H1 (cell line): ENCODE measurements around the gene ZNF473. TPM values are rescaled to one million over a fixed set of nuclear protein-coding genes. Genes with fewer than 3 reads are reported as not detected.

Source experiments
- CTCF ChIA-PET: fragments of 300-600 bp; sonication (Branson Sonifier 250); formaldehyde crosslinking; loops from one replicate; lab custom pipeline; 2021; ENCODE audit not compliant: partially characterized antibody; lab: Charles Lee
- POLR2A ChIA-PET: fragments of 300-600 bp; sonication (Branson Sonifier 250); formaldehyde crosslinking; loops from one replicate; lab custom pipeline; 2021; ENCODE audit warnings: inconsistent platforms; ENCODE audit not compliant: partially characterized antibody; lab: Charles Lee
- DNase-seq, 2 experiments: peaks; one replicate each; pipeline versions ENCODE4 v3.0.0 to v3.0.0-alpha.2; 2010 to 2022; ENCODE audit warnings: low spot score in 2 of 2, low read depth in 1 of 2, mixed read lengths in 1 of 2
- FAIRE-seq: peaks from 2 replicates; lab custom pipeline; 2011; peaks lifted over from hg19 to GRCh38; lab: Jason Lieb, UNC
- H2AFZ ChIP-seq: 2 replicates; pipeline ENCODE4 v1.8.1; 2012; ENCODE audit warnings: low read length, inconsistent platforms
- H2AK5ac ChIP-seq: 2 replicates; pipeline ENCODE4 v1.6.1; 2013; ENCODE audit warnings: low read depth, low read length
- H2BK120ac ChIP-seq: replicated peaks from 2 replicates; pipeline ENCODE3; 2013; ENCODE audit warnings: low read depth, low read length, inconsistent platforms
- H2BK12ac ChIP-seq: 2 replicates; pipeline ENCODE4 v1.6.1; 2013; ENCODE audit warnings: low read depth, low read length
- H2BK15ac ChIP-seq: 2 replicates; pipeline ENCODE4 v1.6.1; 2013; ENCODE audit warnings: low read length
- H2BK20ac ChIP-seq: 2 replicates; pipeline ENCODE4 v1.6.1; 2013; ENCODE audit warnings: low read length
- H2BK5ac ChIP-seq: 2 replicates; pipeline ENCODE4 v1.6.1; 2013; ENCODE audit warnings: low read depth, low read length
- H3K14ac ChIP-seq: 2 replicates; pipeline ENCODE4 v1.6.1; 2013; ENCODE audit warnings: inconsistent platforms; ENCODE audit not compliant: insufficient read length
- H3K18ac ChIP-seq: 2 replicates; pipeline ENCODE4 v1.6.1; 2013; ENCODE audit warnings: low read length; ENCODE audit errors: extremely low read depth
- H3K23ac ChIP-seq: 2 replicates; pipeline ENCODE4 v1.6.1; 2013; ENCODE audit warnings: inconsistent platforms; ENCODE audit not compliant: insufficient read length
- H3K23me2 ChIP-seq: 2 replicates; pipeline ENCODE4 v1.6.1; 2013; ENCODE audit warnings: low read depth, low read length
- H3K27ac ChIP-seq: 2 replicates; pipeline ENCODE4 v1.6.1; 2011; ENCODE audit warnings: low read depth, low read length, inconsistent platforms
- H3K27me3 ChIP-seq, 4 experiments: replicated peaks in 1 of 4; 1 replicate in 1 of 4; 2 replicates in 3 of 4; pipeline versions ENCODE4 v1.6.1 to v1.8.1; 2011 to 2013; ENCODE audit warnings: low read length in 3 of 4, mild to moderate bottlenecking in 3 of 4, inconsistent platforms in 2 of 4, mixed read lengths in 2 of 4, moderate library complexity in 1 of 4; ENCODE audit not compliant: control insufficient read depth in 3 of 4, insufficient read depth in 3 of 4; ENCODE audit errors: extremely low read depth in 1 of 4
- H3K36me3 ChIP-seq, 4 experiments: 2 replicates each; pipeline versions ENCODE4 v1.6.1 to v1.8.1; 2011 to 2013; ENCODE audit warnings: mild to moderate bottlenecking in 4 of 4, low read length in 3 of 4, moderate library complexity in 2 of 4, control low read depth in 1 of 4, inconsistent platforms in 1 of 4; ENCODE audit not compliant: insufficient read depth in 4 of 4, control insufficient read depth in 2 of 4
- H3K4ac ChIP-seq: replicated peaks from 2 replicates; pipeline ENCODE3; 2013; ENCODE audit warnings: low read length, low read depth, mixed read lengths, inconsistent platforms; ENCODE audit not compliant: insufficient read length
- H3K4me1 ChIP-seq, 4 experiments: replicated peaks in 1 of 4; 1 replicate in 1 of 4; 2 replicates in 3 of 4; pipeline versions ENCODE4 v1.6.1 to v1.8.1; 2011 to 2013; ENCODE audit warnings: low read length in 3 of 4, inconsistent platforms in 2 of 4, mixed read lengths in 1 of 4; ENCODE audit not compliant: insufficient read depth in 4 of 4, control insufficient read depth in 3 of 4
- H3K4me2 ChIP-seq, 2 experiments: 2 replicates each; pipeline versions ENCODE4 v1.6.1 to v1.8.1; 2011 to 2013; ENCODE audit warnings: low read depth in 2 of 2, low read length in 2 of 2, control low read depth in 1 of 2, inconsistent platforms in 1 of 2, mild to moderate bottlenecking in 1 of 2; ENCODE audit not compliant: insufficient read depth in 1 of 2
- H3K4me3 ChIP-seq, 4 experiments: fragments of 200-600, 300-600 bp in 1 of 4; sonication (generic), shearing (Covaris generic), sonication (Bioruptor Twin) in 1 of 4; 2 replicates each; pipeline versions ENCODE4 v1.5.1 to v1.8.1; 2011 to 2016; ENCODE audit warnings: low read length in 4 of 4, low read depth in 3 of 4, control low read depth in 2 of 4, inconsistent platforms in 2 of 4, mild to moderate bottlenecking in 2 of 4, mixed read lengths in 1 of 4, moderate library complexity in 1 of 4; ENCODE audit not compliant: insufficient read depth in 2 of 4; ENCODE audit errors: extremely low read depth in 1 of 4
- H3K56ac ChIP-seq: replicated peaks from 2 replicates; pipeline ENCODE3; 2013; ENCODE audit warnings: low read depth, mild to moderate bottlenecking, mixed read lengths, low read length, inconsistent platforms; ENCODE audit not compliant: insufficient read length
- H3K79me1 ChIP-seq: 2 replicates; pipeline ENCODE4 v1.6.1; 2013; ENCODE audit warnings: low read depth, low read length, control low read depth
- H3K79me2 ChIP-seq, 2 experiments: 2 replicates each; pipeline versions ENCODE4 v1.6.1 to v1.8.1; 2012 to 2013; ENCODE audit warnings: low read length in 2 of 2, mild to moderate bottlenecking in 2 of 2, inconsistent platforms in 1 of 2; ENCODE audit not compliant: insufficient read depth in 2 of 2, control insufficient read depth in 1 of 2
- H3K9ac ChIP-seq, 4 experiments: replicated peaks in 1 of 4; 1 replicate in 1 of 4; 2 replicates in 3 of 4; pipeline versions ENCODE4 v1.6.1 to v1.8.1; 2011 to 2013; ENCODE audit warnings: low read depth in 3 of 4, low read length in 3 of 4, control low read depth in 2 of 4, mild to moderate bottlenecking in 2 of 4, moderate library complexity in 2 of 4, inconsistent platforms in 1 of 4; ENCODE audit errors: extremely low read depth in 1 of 4
- H3K9me3 ChIP-seq, 2 experiments: 2 replicates each; pipeline versions ENCODE4 v1.6.1 to v1.8.1; 2012 to 2013; ENCODE audit warnings: mild to moderate bottlenecking in 2 of 2, moderate library complexity in 2 of 2, control low read depth in 1 of 2, inconsistent platforms in 1 of 2, low read depth in 1 of 2, low read length in 1 of 2, mixed read lengths in 1 of 2; ENCODE audit not compliant: insufficient read depth in 2 of 2
- H4K20me1 ChIP-seq, 2 experiments: replicated peaks in 1 of 2; 2 replicates each; pipeline versions ENCODE3 to v1.8.1; 2011 to 2013; ENCODE audit warnings: inconsistent platforms in 2 of 2, low read length in 2 of 2, mild to moderate bottlenecking in 1 of 2; ENCODE audit not compliant: insufficient read depth in 2 of 2, control insufficient read depth in 1 of 2
- H4K5ac ChIP-seq: 2 replicates; pipeline ENCODE4 v1.6.1; 2013; ENCODE audit warnings: low read length, low read depth, mixed read lengths, inconsistent platforms; ENCODE audit not compliant: insufficient read length
- H4K8ac ChIP-seq: 2 replicates; pipeline ENCODE4 v1.8.0; 2013; ENCODE audit warnings: mild to moderate bottlenecking, moderate library complexity, low read length, inconsistent platforms; ENCODE audit not compliant: insufficient read depth; ENCODE audit errors: extremely low read depth
- H4K91ac ChIP-seq: replicated peaks from 2 replicates; pipeline ENCODE3; 2013; ENCODE audit warnings: low read length, mixed read lengths, inconsistent platforms; ENCODE audit not compliant: insufficient read length
- CHD1 ChIP-seq: IDR thresholded peaks from 2 replicates; pipeline ENCODE4 v1.6.1; 2012; ENCODE audit warnings: low read depth, low read length, improper control_type of control experiment
- EGR1 ChIP-seq: IDR thresholded peaks from 2 replicates; pipeline ENCODE4 v1.6.1; 2011; ENCODE audit warnings: low read depth, low read length, borderline replicate concordance
- EZH2 ChIP-seq: fragments of 200-600 bp; sonication (generic); IDR thresholded peaks from 2 replicates; pipeline ENCODE4 v1.7.1; 2012; ENCODE audit warnings: low read depth, mild to moderate bottlenecking, moderate library complexity, low read length, inconsistent platforms; ENCODE audit not compliant: severe bottlenecking
- GABPA ChIP-seq: IDR thresholded peaks from 2 replicates; pipeline ENCODE4 v1.6.1; 2011; ENCODE audit warnings: mild to moderate bottlenecking, low read length, moderate library complexity, borderline replicate concordance; ENCODE audit not compliant: insufficient read depth
- HDAC6 ChIP-seq: IDR thresholded peaks from one replicate; pipeline ENCODE4 v1.7.1; 2012; ENCODE audit warnings: low read depth, mild to moderate bottlenecking, inconsistent platforms, low read length, moderate library complexity
- JUN ChIP-seq: IDR thresholded peaks from 2 replicates; pipeline ENCODE4 v1.6.1; 2011; ENCODE audit warnings: low read depth, mild to moderate bottlenecking, improper control_type of control experiment, low read length
- MAX ChIP-seq: IDR thresholded peaks from 2 replicates; pipeline ENCODE4 v1.6.1; 2012; ENCODE audit warnings: inconsistent platforms
- POLR2AphosphoS5 ChIP-seq: IDR thresholded peaks from 2 replicates; pipeline ENCODE4 v1.6.1; 2011; ENCODE audit warnings: low read depth, low read length
- RAD21 ChIP-seq, 2 experiments: IDR thresholded peaks in 1 of 2; conservative IDR thresholded peaks in 1 of 2; 2 replicates each; pipeline ENCODE4 v1.6.1; 2011; ENCODE audit warnings: low read depth in 2 of 2, low read length in 2 of 2, improper control_type of control experiment in 1 of 2, inconsistent platforms in 1 of 2, mild to moderate bottlenecking in 1 of 2, moderate library complexity in 1 of 2
- RBBP5 ChIP-seq: IDR thresholded peaks from 2 replicates; pipeline ENCODE4 v1.7.1; 2012; ENCODE audit warnings: low read depth, mild to moderate bottlenecking, inconsistent platforms, low read length, moderate library complexity, borderline replicate concordance
- RFX5 ChIP-seq: IDR thresholded peaks from 2 replicates; pipeline ENCODE4 v1.6.1; 2011; ENCODE audit warnings: low read depth, low read length, improper control_type of control experiment, borderline replicate concordance
- RXRA ChIP-seq: IDR thresholded peaks from 2 replicates; pipeline ENCODE4 v1.6.1; 2011; ENCODE audit warnings: low read depth, mild to moderate bottlenecking, low read length, moderate library complexity; ENCODE audit not compliant: insufficient read depth
- SIX5 ChIP-seq: IDR thresholded peaks from 2 replicates; pipeline ENCODE4 v1.6.1; 2011; ENCODE audit warnings: mild to moderate bottlenecking, low read depth, low read length
- SUZ12 ChIP-seq: fragments of 200-600 bp; sonication (generic); IDR thresholded peaks from 2 replicates; pipeline ENCODE4 v1.6.1; 2012; ENCODE audit warnings: mild to moderate bottlenecking, inconsistent platforms, low read length, moderate library complexity, mixed read lengths
- WGBS, 2 experiments: shearing (Covaris generic) in 1 of 2; methylation state at CpG; one replicate each; pipeline versions ENCODE4 v1.1.6 to v1.1.7; 2013 to 2015; ENCODE audit warnings: low lambda C conversion rate in 2 of 2, mixed read lengths in 2 of 2, inconsistent platforms in 1 of 2, low coverage in 1 of 2, missing lambda C conversion rate in 1 of 2; ENCODE audit not compliant: insufficient replicate concordance in 2 of 2, insufficient coverage in 1 of 2, insufficient read length in 1 of 2; ENCODE audit errors: extremely low coverage in 1 of 2, missing lambda C conversion rate in 1 of 2; 5-methylcytosine and 5-hydroxymethylcytosine counted together
- polyA plus RNA-seq, 7 experiments: library from polyadenylated mRNA; depleted of rRNA in 3 of 7; stranded (reverse) in 5 of 7; unstranded in 2 of 7; fragments of >200 nt in 5 of 7; fragments of 200-250 nt in 2 of 7; gene quantifications; 1 replicate in 5 of 7; 2 replicates in 1 of 7; 4 replicates in 1 of 7; pipeline versions ENCODE4 v1.2.1 to v1.2.3, GENCODE V29; 2011 to 2013; ENCODE audit warnings: missing spikeins in 2 of 7, mixed read lengths in 2 of 7
- total RNA-seq: library from RNA; stranded (reverse); fragmentation: NEBNext Ultra II Directional; extraction: Animal tissue kit (Norgen Biotek cat#: 25700); gene quantifications from 2 replicates; pipeline ENCODE4 v1.2.1, GENCODE V29; 2021

ZNF473 gene
- total and polyA plus RNA-seq, 2 of the 8 experiments (the other 6 are each of a cell fraction or from before 2014, with no cell fraction given), result 5.2 to 11.7 TPM

- no peaks in the 10 kb centered on the region for H3K23me2 ChIP-seq
- H3K9ac ChIP-seq, result no peak overlapping the region
- DNase-seq (no peak), FAIRE-seq (no peak)
- ChIA-PET POLR2A (interaction anchor here (1.1 to 6.1 kb wide), 4 partner anchors 14 to 59 kb away, joined by 3 to 36 read pairs (median 5); partner anchors contain the start of genes ATF5 and NUP62), CTCF (interaction anchor here (1.3 to 16.2 kb wide), 3 partner anchors 8 to 59 kb away, joined by 3 to 231 read pairs (median 7); partner anchors contain the start of genes ATF5 and NUP62)
- peaks cover 0 to 4% (median 0%) of the 10 kb centered on the region in 4 experiments; a peak in 3 of 8 replicates for H3K36me3 ChIP-seq
- H2BK5ac ChIP-seq, result no peak overlapping the region
- H4K91ac ChIP-seq, result no peak overlapping the region
- H3K27ac ChIP-seq, result no peak overlapping the region
- H3K4me2 ChIP-seq, result no peak overlapping the region
- no peak overlapping the region for H2BK12ac ChIP-seq
- H3K4me1 ChIP-seq, result no peaks in the 10 kb centered on the region
- no peak overlapping the region for H3K18ac ChIP-seq
- no peak overlapping the region for H3K4ac ChIP-seq
- WGBS, 2 experiments, result 99% methylated on average over 5 of the region's 5 CpGs; no CpG with 5 or more reads in 1 of the 2 experiments
- H2BK20ac ChIP-seq, result no peak overlapping the region
- no peaks in the 10 kb centered on the region for H3K27me3 ChIP-seq
- no peak overlapping the region for H3K23ac ChIP-seq
- no peak overlapping the region for H2AFZ ChIP-seq
- H3K79me1 ChIP-seq, result no peaks in the 10 kb centered on the region
- H3K4me3 ChIP-seq, result no peak overlapping the region
- no peak overlapping the region for H4K5ac ChIP-seq
- H2BK120ac ChIP-seq, result no peak overlapping the region
- no peak overlapping the region for H3K56ac ChIP-seq
- no peaks in the 10 kb centered on the region for H3K9me3 ChIP-seq
- H4K8ac ChIP-seq, result no peak overlapping the region
- no peak overlapping the region for H3K14ac ChIP-seq
- no peaks in the 10 kb centered on the region for H3K79me2 ChIP-seq
- no peak overlapping the region for H2BK15ac ChIP-seq
- no peak overlapping the region for H2AK5ac ChIP-seq
- H4K20me1 ChIP-seq, result peaks cover 3 to 27% of the 10 kb centered on the region in 2 experiments
- TF ChIP-seq RXRA (no peak), SUZ12 (no peak), GABPA (no peak), EGR1 (no peak), RBBP5 (no peak), POLR2AphosphoS5 (no peak), RAD21 (IDR thresholded peaks at IDR 0.05 in 1 of 2, conservative IDR thresholded peaks at IDR 0.05 in 1 of 2; ENCODE audit: low read depth in 2 of 2, low read length in 2 of 2) (no peak), HDAC6 (no peak), MAX (no peak), CHD1 (no peak), EZH2 (no peak), JUN (no peak), RFX5 (no peak), SIX5 (no peak)
These were observed 37.8 kb upstream of the ZNF473 start for GRCh38 chr19:49988007-49988406.
